Muscle of back (tissue), 10 donors: ENCODE data around the gene RPE. TPM values are rescaled to one million over a fixed set of nuclear protein-coding genes. Genes with fewer than 3 reads are reported as not detected.

Source experiments
- polyA plus RNA-seq, 10 donors: library from polyadenylated mRNA; unstranded; fragments of 120-200 nt; gene quantifications; one replicate each; pipeline ENCODE4 v1.2.1, GENCODE V29; 2013; ENCODE audit not compliant: insufficient read length in 10 of 10

RPE gene
- polyA plus RNA-seq, 10 donors, result 24.0 to 34.3 (median 28.3) TPM

Other genes with a start within 250 kb of the RPE start
- 1 to 10 TPM; 1.1 to 3.3 (median 2.1) TPM for gene UNC80, start 230.8 kb upstream of the RPE start, polyA plus RNA-seq
- gene KANSL1L, start 168.8 kb downstream of the RPE start, polyA plus RNA-seq, result 10 to 100 TPM; 13.0 to 25.2 (median 18.8) TPM
- gene ACADL, start 222.8 kb downstream of the RPE start, polyA plus RNA-seq, result 10 to 100 TPM in 1 of 10 donors, 1 to 10 TPM in 9; 3.4 to 11.8 (median 8.3) TPM